GM19035 (cell line): Measurements from ENCODE around the gene PRKCZ.

ENCODE experiments used
- ATAC-seq: cut with Tn5 transposase; IDR thresholded peaks from one replicate; pipeline ENCODE4 v1.9.1; 2021; ENCODE audit not compliant: unreplicated experiment

The PRKCZ gene

DNA sequence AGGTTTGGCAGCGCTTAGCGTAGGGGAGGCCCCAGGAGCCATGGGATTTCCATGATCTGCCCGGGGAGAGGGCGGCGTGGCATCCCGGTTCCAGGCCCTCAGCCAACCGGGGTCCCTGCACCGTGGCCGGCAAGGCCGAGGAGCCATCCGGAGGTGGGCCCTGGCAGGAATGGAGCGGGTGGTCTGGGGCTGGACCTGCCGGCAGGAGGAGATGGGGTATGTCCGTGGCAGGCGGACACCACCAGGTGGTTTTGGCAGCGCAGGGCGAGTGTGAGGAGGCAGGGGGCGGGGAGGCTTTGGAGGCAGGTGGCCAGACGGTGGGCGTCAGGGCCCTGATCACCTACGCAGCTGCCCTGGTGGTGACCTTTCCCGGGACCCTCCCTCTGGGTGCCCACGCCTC, 10.3 kb downstream of the PRKCZ start:
- no peak for ATAC-seq

DNA sequence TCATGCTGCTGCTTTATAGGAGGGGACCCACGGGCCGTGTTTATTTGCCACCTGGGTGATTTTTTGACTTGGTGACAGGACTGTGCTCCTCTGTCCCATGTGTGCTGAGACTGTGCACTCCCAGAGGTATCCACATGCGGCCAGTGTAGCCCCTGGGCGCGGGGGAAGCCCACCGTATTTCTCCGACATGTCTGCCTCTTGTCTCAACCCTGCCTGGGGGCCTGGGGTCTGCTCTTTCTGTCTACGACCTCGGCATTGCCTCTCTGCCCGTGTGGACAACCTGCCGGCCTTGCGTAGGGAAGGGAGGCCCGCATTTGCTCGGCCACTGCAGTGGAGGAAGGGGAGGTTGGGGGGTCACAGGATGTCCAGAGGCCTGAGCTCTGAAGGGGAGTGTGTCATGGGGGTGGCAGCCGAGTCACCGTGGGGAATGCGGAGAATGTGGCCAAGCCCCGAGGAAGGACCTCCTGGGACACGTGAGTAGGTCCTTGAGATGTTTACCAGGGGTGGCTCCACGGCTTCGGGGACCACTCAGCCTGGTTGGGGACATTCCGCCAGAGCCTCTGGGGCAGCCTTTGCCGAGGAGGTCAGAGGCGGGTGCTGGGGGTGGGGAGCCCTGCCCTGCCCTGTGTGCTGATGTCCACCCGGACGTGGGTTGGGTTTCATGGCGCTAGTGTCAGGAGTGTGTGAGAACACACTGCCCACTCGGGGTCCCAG, 11.0 kb downstream of the PRKCZ start:
- no peak for ATAC-seq

DNA sequence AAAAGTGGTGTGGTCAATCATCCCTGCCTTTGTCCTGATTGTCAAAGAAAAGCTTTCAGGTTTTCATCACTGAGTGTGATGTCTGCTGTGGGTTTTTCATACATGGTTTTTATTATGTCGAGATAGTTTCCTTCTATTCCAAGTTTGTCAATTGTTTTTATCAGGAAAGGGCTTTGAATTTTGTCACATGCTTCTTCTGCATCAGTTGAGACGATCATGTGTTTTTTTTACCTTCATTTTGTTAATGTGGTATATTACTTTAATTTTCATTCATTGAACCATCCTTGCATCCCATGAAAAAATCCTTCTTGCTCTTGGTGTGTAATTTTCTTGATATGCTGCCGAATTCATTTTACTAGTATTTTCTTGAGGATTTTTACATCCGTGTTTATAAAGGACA, 15.5 kb downstream of the PRKCZ start:
- no peak for ATAC-seq

DNA sequence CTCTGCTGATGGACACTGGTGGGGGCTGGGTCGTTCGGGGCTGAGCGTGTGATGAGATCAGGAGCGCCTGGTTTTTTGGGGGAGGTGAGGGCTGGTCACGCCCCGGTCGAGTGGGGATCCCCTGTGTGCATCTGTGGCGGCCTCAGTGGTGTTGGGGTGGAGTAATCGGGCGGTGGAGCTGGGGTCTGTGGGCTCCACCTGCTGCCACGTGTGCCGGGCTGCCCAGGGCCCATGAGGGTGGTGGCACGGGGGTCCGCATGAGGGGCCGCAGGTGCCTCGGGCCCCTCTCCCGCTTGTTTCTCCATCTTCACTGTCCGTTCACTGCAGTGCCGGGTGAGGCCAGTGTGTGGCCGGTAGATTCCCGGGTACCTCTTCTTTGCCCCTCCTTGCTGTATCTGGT, 17.2 kb downstream of the PRKCZ start:
- ATAC-seq = no peak

DNA sequence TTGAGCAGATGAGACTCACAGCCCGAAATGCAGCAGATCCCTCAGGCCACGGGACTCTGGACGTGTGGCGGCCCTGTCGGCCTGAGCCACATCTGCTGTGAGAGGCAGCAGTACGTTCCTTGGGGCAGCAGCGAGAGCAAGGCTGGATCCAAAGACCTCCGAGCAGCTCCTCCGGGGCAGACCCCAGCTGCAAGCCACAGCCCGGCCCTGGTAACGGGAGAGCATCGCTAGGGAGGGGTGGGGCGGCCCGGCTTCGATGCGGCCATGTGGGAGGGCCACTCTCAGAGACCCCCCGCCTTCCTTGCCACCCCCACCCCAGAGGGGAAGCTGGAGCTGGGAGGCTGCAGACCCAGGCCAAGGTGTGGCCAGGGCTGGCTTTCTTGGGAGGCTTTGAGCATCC, 17.8 kb downstream of the PRKCZ start:
- no peak for ATAC-seq

DNA sequence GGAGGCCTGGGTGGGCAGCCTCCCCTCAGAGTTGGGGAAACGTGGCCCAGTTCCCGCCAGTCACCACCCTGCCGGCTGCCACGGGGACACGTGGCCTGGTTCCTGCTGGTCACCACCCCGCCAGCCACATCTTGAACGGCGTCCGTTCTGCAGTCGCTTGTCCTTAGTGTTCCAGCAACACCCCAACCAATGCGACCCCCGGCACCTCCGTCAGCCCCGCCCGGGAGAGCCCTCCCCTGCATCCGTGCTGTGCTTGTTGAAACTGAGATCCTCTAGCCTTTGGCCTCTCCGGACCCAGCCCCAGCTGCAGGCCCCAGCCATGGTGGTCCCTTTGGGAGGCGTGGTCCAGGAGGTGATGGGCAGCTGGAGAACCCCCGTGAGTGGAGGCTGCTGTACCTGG, 18.7 kb downstream of the PRKCZ start:
- ATAC-seq = no peak

DNA sequence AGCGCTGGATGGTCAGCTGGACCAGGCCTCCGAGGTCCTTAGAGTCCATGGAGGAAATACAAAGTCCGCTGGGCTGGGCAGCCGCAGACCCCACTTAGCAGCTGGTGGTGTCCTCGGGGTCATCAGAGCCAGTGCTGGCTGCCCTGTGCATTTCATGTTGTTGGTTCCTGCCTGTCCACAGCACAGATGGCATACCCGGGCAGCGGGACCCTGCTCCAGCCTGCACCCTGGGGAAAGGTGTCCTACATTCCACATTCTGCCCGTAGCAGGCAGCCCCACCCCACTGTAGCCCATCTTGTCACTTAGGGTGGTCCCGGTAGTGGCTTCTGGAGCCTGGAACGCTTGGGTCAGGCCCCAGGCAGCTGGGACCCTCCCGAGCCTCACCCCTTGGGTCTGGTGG, 19.8 kb downstream of the PRKCZ start:
- ATAC-seq = no peak

DNA sequence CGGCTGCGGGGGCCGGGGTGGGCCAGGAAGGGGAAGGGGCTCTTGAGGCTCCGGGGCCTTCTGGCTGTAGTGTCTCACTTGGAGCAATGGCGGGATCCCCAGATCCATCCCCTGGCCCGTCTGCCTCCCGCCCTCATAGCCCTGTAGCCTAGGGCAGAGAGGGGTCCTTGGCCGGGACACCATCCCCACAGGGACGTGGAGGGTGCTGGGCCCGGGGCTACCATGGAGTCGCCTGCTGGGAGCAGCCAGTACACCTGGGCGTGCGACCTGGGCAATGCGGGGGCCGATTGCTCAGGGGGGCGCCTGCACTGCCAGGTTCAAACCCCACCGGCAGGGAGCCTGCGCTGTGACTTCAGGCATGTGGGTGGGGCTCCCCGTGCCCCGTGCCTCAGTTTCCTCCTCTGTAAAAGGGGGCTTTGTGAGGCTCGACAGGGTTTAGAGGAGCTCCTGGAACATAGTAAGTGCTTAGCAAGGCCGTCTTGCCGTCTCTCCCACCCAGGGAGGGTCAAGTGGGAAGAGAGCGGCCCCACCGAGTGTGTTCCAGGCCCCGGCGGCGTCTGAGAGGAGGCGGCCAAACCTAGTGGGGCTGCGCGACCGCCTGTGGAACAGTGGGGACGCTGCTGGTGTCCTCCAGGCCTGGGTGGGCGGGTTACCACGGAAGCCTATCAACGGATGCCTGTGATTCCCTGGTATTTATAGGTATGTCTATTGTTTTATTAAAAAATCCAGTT, 20.8 kb downstream of the PRKCZ start:
- no peak for ATAC-seq

DNA sequence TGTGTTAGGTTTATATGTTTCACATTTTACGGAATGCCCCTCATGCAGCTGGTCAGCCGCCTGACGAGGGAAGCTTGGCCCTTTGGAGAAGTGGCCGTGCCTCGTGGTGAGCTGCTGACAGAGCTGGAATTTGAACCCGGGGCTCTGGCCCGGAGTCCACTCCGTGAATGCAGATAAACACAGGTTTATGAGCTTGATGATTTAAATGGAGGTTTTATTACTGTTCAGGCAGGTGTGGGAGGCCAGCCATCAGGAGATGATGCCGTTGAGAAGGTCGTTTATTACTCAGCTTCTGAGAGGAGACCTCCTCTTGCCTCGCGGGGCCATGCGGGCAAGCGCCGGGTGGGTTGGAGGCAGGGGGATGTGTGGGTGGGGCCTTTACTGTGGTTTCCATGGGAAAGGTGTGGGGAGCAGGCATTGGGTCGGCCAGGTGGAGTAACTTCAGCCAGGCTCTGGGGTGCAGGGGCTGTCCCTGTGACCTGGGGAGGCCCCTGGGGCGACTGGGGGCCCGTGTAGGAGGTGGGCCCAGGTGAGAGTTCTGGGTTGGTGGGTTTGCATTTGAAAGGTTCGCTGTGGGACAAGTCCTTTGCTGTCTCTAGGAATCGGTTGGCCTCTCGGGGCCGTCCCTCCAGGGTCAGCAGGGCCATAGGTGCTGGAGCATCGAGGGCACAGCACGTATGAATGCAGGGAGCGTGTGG, 22.0 kb downstream of the PRKCZ start:
- no peak for ATAC-seq

DNA sequence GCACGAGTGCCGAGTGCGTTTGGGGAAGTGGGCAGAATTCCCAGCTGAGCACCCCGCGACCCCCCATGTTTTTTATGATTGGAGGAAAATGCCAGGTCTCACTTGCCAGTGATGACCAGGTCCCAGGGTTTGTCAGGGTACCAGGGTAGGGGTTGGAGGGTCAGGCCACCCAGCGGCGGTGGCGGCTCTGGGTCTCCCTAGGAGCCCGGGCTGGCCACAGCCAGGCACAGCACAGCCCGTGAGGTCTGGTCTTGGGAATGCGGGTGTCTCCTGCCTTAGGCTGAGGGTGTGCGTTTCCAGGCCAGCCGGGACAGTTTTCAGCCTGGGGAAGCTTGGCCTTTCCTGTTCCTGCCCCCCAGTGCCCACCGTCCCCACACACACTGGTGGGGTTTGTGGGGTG, 22.7 kb downstream of the PRKCZ start:
- ATAC-seq = no peak

DNA sequence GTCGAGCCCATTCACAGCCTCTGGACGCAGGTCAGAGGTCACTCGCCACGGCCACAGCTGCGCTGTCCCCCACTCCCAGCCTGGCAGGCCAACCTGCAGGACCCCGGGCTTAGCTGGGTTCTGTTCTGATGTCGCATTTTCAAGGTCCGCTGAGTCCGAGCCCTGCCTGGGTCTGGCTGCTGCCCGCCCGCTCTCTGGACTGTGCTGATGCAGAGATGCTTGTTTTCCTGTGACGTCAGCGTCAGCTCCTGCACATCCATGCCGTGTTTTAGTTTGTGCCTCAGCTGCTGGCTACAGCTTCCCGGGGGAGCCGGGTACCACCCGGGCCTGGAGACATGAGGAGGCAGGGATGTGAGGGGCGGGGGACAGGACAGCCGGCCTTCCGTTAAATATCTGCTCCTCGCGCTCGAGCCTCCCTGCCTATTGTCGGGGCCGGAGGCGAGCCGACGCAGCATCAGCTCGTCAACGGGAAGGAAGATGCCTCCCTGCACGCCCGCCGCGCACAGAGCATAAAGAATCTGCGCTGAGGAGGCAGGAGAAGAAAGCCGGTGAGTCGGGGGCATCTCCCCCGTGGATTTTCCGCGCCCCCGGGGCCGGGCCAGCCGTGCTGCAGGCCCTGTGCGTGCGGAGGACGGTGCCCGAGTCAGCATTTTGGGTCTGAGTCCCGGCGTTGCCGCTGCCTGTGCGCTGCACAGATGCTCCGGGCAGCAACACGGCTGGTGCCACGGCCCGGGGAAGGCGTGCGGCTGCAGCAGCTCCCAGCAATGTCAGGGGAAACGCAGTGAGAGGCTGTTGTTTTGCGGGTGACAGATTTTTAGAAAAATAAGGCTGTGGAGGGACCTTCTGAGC, 23.4 kb downstream of the PRKCZ start:
- no peak for ATAC-seq

DNA sequence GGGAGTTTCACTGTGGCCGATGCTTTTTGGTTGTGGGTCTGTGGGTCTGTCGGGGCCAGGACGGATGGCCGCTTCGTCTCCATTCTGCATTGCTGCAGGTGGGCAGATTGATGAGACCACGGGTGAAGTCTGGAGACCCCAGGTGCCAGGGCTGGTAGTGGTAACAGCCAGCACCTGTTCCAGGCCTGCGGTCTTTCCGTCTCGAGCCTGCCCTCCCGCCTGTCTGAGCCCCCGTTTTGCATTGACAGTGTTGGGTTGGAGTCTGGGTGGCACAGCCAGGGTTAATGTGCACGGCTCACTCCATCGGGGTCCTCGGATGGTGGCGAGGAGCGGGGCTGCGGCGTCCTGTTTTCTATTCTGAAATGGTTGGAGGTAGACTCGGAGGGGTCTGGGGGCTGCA, 24.2 kb downstream of the PRKCZ start:
- ATAC-seq = no peak

DNA sequence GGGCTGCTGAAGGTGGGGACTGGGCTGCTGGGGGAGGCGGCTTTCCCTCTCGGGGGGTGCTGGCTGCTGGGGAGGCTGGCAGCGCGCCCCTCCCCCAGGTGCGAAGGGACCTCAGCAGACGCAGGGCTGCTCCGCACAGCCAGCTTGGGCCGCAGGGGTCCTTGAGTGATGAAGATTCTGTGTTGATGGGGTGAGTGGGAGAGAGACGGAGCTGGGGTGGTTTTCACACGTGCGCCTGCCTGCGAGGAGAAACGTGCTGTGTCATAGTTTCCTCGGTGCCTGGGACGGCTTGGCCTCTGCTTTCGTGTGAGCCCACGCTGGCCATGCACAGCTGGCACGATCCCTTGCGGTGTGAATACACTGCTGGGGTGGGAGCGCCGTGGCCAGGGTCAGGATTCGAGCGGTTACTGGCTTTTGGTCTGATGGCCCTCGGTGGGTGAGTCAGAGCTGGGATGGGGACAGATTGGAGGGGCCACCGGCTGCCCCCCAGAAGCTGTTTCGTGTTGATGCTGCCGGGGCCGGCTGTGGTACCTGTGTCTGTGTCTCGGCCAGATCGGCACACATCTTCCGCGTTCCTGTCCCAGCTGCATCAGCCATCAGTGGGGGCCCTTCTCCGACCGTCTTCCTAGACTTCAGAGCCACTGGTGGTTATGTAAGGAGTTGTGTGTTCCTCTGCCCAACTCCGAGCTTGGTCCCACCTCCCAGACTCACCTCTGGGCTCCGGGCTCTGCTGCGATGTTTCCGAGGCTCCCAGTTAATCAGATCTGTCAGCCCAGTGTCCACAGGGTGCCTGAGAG, 24.9 kb downstream of the PRKCZ start:
- ATAC-seq = no peak

DNA sequence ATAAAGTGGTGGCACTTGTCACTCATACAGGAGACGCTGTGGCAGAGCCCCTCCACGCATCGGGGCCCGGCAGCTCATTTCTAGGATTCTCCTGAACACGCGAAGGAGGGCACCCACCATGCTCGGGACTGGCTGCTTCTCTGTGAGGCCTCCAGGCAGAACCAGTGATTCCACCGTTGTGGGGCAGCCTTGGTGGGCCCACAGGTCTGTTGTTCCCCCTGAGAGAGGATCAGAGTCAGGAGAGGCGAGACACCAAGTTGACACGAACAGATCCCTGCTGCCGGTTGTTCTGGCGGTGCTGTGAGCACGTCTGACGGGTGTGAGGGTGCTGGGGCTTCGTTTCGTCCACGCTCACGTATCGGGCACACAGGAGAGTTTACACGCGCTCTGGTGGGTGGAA, 26.6 kb downstream of the PRKCZ start:
- no peak for ATAC-seq

DNA sequence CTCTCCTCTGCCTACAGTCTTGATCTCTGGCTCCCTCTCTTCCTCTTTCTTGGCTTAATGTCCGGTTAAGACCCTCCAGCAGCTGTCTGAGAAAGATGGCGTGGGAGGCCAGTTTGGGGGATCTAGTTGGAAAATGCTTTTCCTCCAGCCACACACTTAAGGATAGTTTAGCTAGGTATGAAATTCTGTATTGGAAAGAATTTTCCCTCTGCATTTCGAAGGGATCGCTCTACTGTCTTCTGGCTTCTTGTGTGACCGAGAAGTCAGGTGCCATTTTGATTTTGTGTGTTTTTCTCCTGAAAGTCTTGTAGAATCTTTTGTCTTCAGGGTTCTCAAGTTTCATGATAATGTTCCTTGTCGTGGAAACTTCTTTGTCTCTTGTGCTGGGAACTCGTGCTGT, 28.0 kb downstream of the PRKCZ start:
- ATAC-seq = no peak

DNA sequence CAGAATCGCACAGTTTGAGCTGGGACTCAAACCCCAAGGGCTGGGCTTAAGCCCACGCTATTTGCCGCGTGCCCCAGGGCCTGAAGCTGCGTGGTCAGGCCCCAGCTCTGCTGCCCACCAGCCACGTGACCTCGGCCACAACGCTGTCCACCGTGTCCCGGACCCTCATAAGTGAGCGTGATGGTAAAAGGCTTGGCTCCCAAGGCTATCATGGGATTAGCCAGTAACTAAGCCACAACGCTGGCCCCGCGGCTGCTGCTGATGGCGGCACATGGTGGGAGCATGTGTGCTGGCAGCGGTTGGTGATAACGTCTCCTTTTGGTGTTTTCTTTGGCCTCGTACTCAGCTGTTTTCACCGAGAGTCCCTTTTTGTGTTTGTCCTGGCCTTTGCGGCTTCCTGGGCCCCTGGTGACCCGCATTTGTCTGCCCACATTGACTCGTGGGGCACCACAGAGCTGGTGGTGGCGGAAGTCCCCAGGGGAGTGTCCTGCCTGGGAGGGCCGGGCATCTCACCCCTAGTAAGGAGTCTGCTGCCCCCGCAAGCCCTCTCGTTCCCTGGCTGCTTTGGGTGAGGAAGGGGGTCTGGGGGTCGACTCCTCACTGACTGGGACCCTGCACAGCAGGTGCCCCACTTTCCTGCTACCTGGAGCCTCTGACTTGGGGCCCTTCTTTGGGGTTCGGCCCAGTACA, 29.3 kb downstream of the PRKCZ start:
- ATAC-seq = no peak

DNA sequence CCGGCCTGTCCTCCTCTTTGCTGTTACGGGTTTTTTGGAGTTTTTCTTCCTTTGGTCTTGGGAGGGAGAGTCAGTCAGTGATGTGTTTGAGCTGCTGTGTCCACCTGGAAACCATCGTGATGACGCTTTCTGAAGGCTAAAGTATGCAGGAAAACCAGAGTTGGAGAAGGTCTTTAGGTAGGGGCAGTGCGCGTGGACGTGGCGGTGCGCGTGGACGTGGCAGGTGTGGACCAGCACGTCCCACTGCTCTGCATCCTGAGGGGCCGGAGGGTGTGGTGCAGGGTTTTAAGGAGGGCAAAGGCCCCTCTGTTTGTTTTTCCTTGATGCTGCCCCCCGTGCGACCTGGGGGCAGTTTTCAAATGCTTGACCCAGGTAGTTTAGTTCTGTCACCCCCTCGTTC, 29.9 kb downstream of the PRKCZ start:
- no peak for ATAC-seq

DNA sequence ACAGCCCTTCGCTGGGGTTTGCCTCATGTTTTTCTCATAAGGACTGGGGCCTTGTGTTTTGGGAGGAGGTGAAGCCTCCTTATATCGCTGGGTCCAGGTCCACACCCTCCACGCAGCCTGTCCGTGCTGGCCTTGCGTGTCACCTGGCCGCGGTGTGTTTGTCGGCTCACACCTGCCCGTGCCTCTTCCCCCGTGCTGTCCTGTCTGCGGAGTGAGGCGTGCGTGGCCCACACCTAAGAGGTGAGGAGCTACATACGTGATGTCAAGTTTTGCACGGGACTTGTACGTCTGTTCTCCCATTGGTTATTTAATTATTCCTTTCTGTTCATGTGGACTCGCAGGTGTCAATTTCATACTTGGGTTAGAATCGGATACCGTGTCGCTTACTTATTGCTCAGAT, 30.7 kb downstream of the PRKCZ start:
- no peak for ATAC-seq

DNA sequence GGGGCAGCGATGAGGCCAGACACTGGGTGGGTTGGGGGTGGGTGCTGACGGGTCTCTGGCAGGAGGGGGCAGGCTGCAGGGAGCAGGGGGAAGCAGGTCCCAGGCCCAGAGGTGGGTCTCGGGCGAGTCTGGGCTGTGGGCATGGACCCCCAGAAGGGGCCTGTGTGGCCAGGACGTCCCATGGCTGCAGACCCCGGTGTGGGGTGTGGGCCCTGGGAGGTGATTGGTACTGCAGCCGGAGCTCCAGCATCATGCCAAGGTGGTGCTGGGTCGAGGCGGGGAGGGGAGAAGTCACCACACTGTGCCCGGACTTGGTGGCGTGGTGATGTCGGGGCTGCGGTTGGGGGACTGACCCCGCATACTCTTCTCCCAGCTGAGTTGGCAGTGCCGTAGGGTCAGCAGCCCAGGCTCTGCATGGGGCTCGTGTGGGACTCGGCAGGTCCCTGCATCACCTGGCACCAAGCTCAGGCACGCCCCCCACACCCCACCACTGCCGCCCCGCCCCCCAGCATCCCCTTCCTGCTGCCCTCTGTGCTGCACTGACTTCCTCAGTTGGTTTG, 31.2 kb downstream of the PRKCZ start:
- no peak for ATAC-seq

DNA sequence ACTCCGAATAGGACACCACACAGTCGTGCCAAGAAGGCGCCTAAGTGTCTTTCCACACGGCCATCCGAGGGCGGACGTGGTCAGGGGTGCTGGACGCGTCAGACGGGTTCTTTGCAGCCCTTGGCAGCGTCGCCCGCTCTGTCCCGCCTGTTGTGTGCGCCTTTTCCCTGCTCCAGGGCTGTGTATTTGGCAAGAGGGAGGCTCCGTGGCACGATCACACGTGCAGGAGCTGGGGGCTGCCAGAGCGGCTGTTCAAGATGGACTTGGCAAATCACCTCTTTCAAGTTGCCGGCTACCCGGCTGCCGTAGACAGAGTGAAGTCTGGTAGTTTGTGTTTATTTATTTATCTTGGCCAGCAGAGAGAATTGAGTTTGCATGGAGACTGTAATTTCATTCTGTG, 31.9 kb downstream of the PRKCZ start:
- ATAC-seq = no peak
